ENCODE results near the gene CMYA5.

DNA sequence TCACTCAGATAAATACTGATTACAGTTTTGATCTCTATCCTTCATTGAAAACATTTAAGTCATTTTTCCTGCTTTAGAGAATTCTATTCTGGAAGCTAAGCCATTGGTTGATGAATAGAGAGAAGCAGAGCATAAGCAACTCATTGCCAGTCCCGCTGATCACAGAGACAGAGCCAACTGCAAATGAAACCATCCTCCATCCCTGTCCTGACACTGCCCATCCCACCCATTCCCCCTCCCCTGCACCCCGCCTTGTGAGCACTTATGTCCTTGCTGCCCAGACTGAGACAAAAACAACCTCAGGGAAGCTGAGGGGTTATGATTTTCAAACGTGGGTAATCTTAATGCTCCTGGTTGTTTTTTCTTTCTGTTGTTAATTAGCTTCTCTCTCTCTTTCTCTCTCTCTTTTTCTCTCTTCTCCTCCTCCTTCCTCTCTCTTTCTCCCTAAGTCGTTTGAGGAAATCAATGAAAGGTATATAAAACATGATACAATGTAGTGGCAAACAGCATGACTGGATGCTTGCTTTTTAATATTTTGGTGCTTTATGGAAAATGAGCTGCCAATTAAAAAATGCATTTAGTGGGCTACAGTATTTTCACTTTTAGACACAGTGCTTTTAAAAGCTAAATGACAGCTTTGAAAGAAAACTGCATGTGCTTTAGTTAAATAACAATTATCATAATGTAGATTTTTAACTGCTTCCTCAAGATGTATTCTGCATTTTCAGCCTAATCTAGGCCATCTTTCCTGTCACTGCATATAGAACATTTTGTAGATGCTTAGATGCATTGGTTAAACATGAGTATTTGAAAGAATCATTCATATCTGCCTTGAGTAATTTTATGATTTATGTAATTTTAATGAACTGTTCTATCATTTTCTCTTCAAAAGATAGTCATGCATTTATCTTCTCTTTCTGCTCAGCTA is 57.3 kb downstream of the CMYA5 start:
- TF ChIP-seq CTCF (IDR thresholded peaks at IDR 0.05) (no peak), POLR2A (IDR thresholded peaks at IDR 0.05) (no peak)
